ENCODE results near the gene UGT3A2.

UGT3A2 gene

DNA sequence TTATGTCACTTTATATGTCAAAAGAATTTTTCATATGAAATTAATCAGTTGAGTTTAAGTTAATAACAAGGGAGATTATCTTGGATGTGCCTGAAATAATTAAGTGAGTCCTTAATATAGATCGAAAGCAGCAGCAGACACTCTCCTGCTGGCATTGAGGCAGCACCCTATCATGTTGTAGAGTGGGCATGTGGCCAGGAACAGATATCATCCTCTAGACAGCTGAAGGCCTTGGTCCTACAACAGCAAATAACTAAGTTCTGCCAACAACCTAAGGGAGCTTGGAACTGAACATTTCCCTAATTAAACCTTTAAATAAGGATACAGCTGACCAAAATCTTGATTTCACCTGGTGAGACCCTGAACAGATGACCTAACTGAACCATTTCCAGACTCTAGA is 49.7 kb downstream of the UGT3A2 start:
- peaks cover 7 to 9% of the 10 kb centered on the region in 2 donors for H3K9me3 Mint-ChIP-seq
- DNase-seq: no peak

GRCh38 chr5:36013182-36013581 is 53.5 kb downstream of the UGT3A2 start:
- no peak overlapping the region for H3K27ac Mint-ChIP-seq
- H3K9me3 Mint-ChIP-seq: peaks cover 9 to 15% of the 10 kb centered on the region in 2 donors
- no peak overlapping the region for H3K4me3 Mint-ChIP-seq

More for the DNA sequence above, 49.7 kb downstream of the UGT3A2 start:
- no peak for ATAC-seq (replicated peaks)
- no peaks in the 10 kb centered on the region for H3K4me1 Mint-ChIP-seq (ENCODE audit: low read depth in 2 of 2)
- peaks cover 0 to 7% of the 10 kb centered on the region in 2 donors for H3K27me3 Mint-ChIP-seq
- no peaks in the 10 kb centered on the region for H3K36me3 Mint-ChIP-seq (ENCODE audit: insufficient read depth)
- H3K4me3 Mint-ChIP-seq: no peak overlapping the region
- H3K27ac Mint-ChIP-seq: no peak overlapping the region

GRCh38 chr5:36009698-36010097 is 57.0 kb downstream of the UGT3A2 start:
- DNase-seq: no peak
- Mint-ChIP-seq H3K27ac (no peak overlapping the region), H3K27me3 (peaks cover 5 to 14% of the 10 kb centered on the region in 2 donors), H3K4me1 (ENCODE audit: low read depth in 2 of 2) (no peaks in the 10 kb centered on the region), H3K36me3 (ENCODE audit: insufficient read depth) (no peaks in the 10 kb centered on the region), H3K9me3 (peaks cover 0 to 8% of the 10 kb centered on the region in 2 donors), H3K4me3 (no peak overlapping the region)
- no peak for ATAC-seq (replicated peaks)

More at GRCh38 chr5:36013182-36013581, 53.5 kb downstream of the UGT3A2 start:
- DNase-seq: no peak
- H3K27me3 Mint-ChIP-seq: peaks cover 0 to 7% of the 10 kb centered on the region in 2 donors
- no peaks in the 10 kb centered on the region for H3K36me3 Mint-ChIP-seq (ENCODE audit: insufficient read depth)
- no peaks in the 10 kb centered on the region for H3K4me1 Mint-ChIP-seq (ENCODE audit: low read depth in 2 of 2)
- no peak for ATAC-seq (replicated peaks)

DNA sequence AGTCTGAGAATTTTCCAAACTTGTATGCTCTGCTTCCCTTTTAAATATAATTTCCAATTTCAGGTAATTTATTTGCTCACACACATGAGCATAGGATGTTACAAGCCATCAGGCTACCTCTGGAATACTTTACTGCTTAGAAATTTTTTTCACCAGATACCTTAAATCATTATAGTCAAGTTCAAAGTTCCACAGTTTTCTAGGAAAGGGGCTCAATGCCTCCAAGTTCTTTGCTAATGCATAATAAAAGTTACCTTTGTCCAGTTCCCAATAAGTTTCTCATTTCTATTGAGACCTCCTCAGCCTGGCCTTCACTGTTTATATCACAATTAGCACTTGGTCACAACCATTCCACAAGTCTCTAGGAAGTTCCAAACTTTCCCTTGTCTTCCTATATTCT is 59.3 kb downstream of the UGT3A2 start:
- H3K4me1 Mint-ChIP-seq (ENCODE audit: low read depth in 2 of 2): no peaks in the 10 kb centered on the region
- H3K27ac Mint-ChIP-seq: no peak overlapping the region
- H3K36me3 Mint-ChIP-seq (ENCODE audit: insufficient read depth): no peaks in the 10 kb centered on the region
- peaks cover 21 to 24% of the 10 kb centered on the region in 2 donors for H3K27me3 Mint-ChIP-seq
- ATAC-seq (replicated peaks): no peak
- peaks cover 0 to 8% of the 10 kb centered on the region in 2 donors for H3K9me3 Mint-ChIP-seq
- no peak overlapping the region for H3K4me3 Mint-ChIP-seq
- DNase-seq: no peak

DNA sequence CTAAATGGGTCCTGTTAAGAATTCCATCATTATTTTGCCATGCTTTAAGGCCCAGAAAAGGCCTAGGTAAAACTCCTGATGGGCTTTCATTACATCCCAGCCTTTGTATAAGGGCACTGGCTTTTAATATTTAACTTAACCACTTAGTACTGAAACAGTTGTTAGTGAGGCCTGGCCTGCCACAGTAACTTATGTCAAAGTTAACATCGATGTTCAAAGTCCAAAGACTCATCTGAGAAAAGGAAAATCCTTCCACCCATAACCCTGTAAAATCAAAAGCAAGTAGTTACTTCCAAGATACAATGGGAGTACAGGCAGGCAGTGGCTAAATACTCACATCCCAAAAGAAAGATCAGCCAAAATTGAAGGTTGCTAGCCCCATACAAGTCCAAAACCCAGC is 60.5 kb downstream of the UGT3A2 start:
- Mint-ChIP-seq H3K9me3 (peaks cover 0 to 8% of the 10 kb centered on the region in 2 donors), H3K27ac (no peak overlapping the region), H3K4me3 (no peak overlapping the region), H3K36me3 (ENCODE audit: insufficient read depth) (no peaks in the 10 kb centered on the region), H3K27me3 (peaks cover 21 to 24% of the 10 kb centered on the region in 2 donors), H3K4me1 (ENCODE audit: low read depth in 2 of 2) (no peaks in the 10 kb centered on the region)
- no peak for DNase-seq
- no peak for ATAC-seq (replicated peaks)

GRCh38 chr5:36001032-36001431 is 65.7 kb downstream of the UGT3A2 start:
- Mint-ChIP-seq H3K27me3 (peaks cover 11 to 28% of the 10 kb centered on the region in 2 donors), H3K4me1 (ENCODE audit: low read depth in 2 of 2) (no peaks in the 10 kb centered on the region), H3K27ac (no peak overlapping the region)

GRCh38 chr5:35999547-35999946 is 67.1 kb downstream of the UGT3A2 start:
- Mint-ChIP-seq H3K9me3 (no peaks in the 10 kb centered on the region), H3K36me3 (ENCODE audit: insufficient read depth) (no peaks in the 10 kb centered on the region), H3K4me3 (no peak overlapping the region), H3K27ac (no peak overlapping the region), H3K27me3 (peaks cover 18 to 21% of the 10 kb centered on the region in 2 donors), H3K4me1 (ENCODE audit: low read depth in 2 of 2) (no peaks in the 10 kb centered on the region)
- no peak for ATAC-seq (replicated peaks)
- no peak for DNase-seq

More at GRCh38 chr5:36001032-36001431, 65.7 kb downstream of the UGT3A2 start:
- no peaks in the 10 kb centered on the region for H3K9me3 Mint-ChIP-seq
- no peaks in the 10 kb centered on the region for H3K36me3 Mint-ChIP-seq (ENCODE audit: insufficient read depth)
- H3K4me3 Mint-ChIP-seq: no peak overlapping the region
- DNase-seq (no peak), ATAC-seq (replicated peaks) (no peak)

GRCh38 chr5:35996076-35996475 is 70.6 kb downstream of the UGT3A2 start:
- DNase-seq (no peak), ATAC-seq (replicated peaks) (no peak)
- no peaks in the 10 kb centered on the region for H3K36me3 Mint-ChIP-seq (ENCODE audit: insufficient read depth)
- no peak overlapping the region for H3K4me3 Mint-ChIP-seq
- H3K4me1 Mint-ChIP-seq (ENCODE audit: low read depth in 2 of 2): no peaks in the 10 kb centered on the region
- no peak overlapping the region for H3K27ac Mint-ChIP-seq
- peaks cover 27 to 34% of the 10 kb centered on the region in 2 donors for H3K27me3 Mint-ChIP-seq
- H3K9me3 Mint-ChIP-seq: no peaks in the 10 kb centered on the region

GRCh38 chr5:35990941-35991611 is 75.6 kb downstream of the UGT3A2 start, which contains the start of gene UGT3A1:
UGT3A1 (minus strand) TSS chr5:35991390; CDS start chr5:35991240, 150 bp downstream.
- Mint-ChIP-seq H3K27me3 (peaks cover 36 to 59% of the 10 kb centered on the region in 2 donors), H3K27ac (no peak within 1 kb of the TSS), H3K36me3 (ENCODE audit: insufficient read depth) (peaks cover 2% of the 10 kb centered on the region), H3K9me3 (no peaks in the 10 kb centered on the region), H3K4me1 (ENCODE audit: low read depth in 2 of 2) (no peaks in the 10 kb centered on the region), H3K4me3 (no peak within 1 kb of the TSS)
- no peak for DNase-seq
- ATAC-seq (replicated peaks): no peak

DNA sequence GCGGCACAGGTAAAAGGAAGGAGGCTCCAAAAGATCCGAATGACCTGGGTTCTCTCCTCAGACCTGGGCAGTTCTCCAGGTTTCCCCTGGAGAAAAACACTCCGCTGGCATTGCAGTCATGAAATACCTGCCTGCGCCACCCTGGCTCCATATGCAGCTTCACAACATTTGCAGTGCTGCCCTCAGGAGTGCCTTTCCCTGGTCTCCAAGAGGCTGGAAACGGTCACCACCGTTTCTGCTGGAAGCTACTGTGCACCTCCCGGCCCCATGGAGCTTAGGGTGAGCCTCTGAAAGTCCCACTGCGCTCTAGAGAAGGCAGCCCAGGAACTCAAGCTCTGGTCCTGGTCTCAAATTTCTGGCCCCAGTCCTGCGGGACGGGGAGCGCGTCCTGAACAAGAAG is 76.2 kb downstream of the UGT3A2 start:
- ATAC-seq (replicated peaks) (no peak), DNase-seq (no peak)
- Mint-ChIP-seq H3K36me3 (ENCODE audit: insufficient read depth) (peaks cover 2% of the 10 kb centered on the region), H3K4me1 (ENCODE audit: low read depth in 2 of 2) (no peaks in the 10 kb centered on the region), H3K4me3 (no peak overlapping the region), H3K27me3 (peaks cover 36 to 58% of the 10 kb centered on the region in 2 donors), H3K27ac (no peak overlapping the region), H3K9me3 (no peaks in the 10 kb centered on the region)

GRCh38 chr5:35988529-35988928 is 78.2 kb downstream of the UGT3A2 start:
- ATAC-seq (replicated peaks) (no peak), DNase-seq (no peak)
- H3K4me3 Mint-ChIP-seq: no peak overlapping the region
- peaks cover 32 to 43% of the 10 kb centered on the region in 2 donors for H3K27me3 Mint-ChIP-seq
- H3K27ac Mint-ChIP-seq: no peak overlapping the region
- H3K9me3 Mint-ChIP-seq: no peaks in the 10 kb centered on the region
- peaks cover 2% of the 10 kb centered on the region for H3K36me3 Mint-ChIP-seq (ENCODE audit: insufficient read depth)
- no peaks in the 10 kb centered on the region for H3K4me1 Mint-ChIP-seq (ENCODE audit: low read depth in 2 of 2)

DNA sequence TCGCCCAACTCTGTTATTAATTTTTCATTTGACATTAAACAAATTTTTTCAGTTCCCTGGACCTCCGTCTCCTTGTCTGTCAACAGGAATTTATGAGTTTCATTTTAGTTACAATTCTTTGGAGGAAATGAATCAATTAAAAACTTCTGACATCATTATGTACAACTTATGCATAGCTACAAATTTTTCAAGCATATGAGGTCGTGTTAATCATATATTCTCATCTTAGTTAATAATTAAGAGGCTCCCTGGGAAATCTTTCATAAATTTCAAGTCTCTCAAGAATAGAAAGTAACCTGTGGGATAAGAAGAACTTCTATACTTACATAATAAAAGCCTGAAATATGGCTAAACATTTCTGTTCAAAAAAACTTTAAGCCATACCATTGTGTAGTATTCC is 78.9 kb downstream of the UGT3A2 start:
- H3K27me3 Mint-ChIP-seq: peaks cover 26 to 36% of the 10 kb centered on the region in 2 donors
- no peak overlapping the region for H3K4me3 Mint-ChIP-seq
- H3K36me3 Mint-ChIP-seq (ENCODE audit: insufficient read depth): peaks cover 2% of the 10 kb centered on the region
- H3K9me3 Mint-ChIP-seq: no peaks in the 10 kb centered on the region
- DNase-seq (no peak), ATAC-seq (replicated peaks) (no peak)
- H3K27ac Mint-ChIP-seq: no peak overlapping the region
- H3K4me1 Mint-ChIP-seq (ENCODE audit: low read depth in 2 of 2): no peaks in the 10 kb centered on the region
